H1 (cell line): Measurements from ENCODE around the gene ZNF106. TPM values are rescaled to one million over a fixed set of nuclear protein-coding genes. Genes with fewer than 3 reads are reported as not detected.

ENCODE experiments used
- CTCF ChIA-PET: fragments of 300-600 bp; sonication (Branson Sonifier 250); formaldehyde crosslinking; loops from one replicate; lab custom pipeline; 2021; ENCODE audit not compliant: partially characterized antibody; lab: Charles Lee
- POLR2A ChIA-PET: fragments of 300-600 bp; sonication (Branson Sonifier 250); formaldehyde crosslinking; loops from one replicate; lab custom pipeline; 2021; ENCODE audit warnings: inconsistent platforms; ENCODE audit not compliant: partially characterized antibody; lab: Charles Lee
- DNase-seq, 2 experiments: peaks; one replicate each; pipeline versions ENCODE4 v3.0.0 to v3.0.0-alpha.2; 2010 to 2022; ENCODE audit warnings: low spot score in 2 of 2, low read depth in 1 of 2, mixed read lengths in 1 of 2
- FAIRE-seq: peaks from 2 replicates; lab custom pipeline; 2011; peaks lifted over from hg19 to GRCh38; lab: Jason Lieb, UNC
- H2AFZ ChIP-seq: 2 replicates; pipeline ENCODE4 v1.8.1; 2012; ENCODE audit warnings: low read length, inconsistent platforms
- H2AK5ac ChIP-seq: 2 replicates; pipeline ENCODE4 v1.6.1; 2013; ENCODE audit warnings: low read depth, low read length
- H2BK120ac ChIP-seq: replicated peaks from 2 replicates; pipeline ENCODE3; 2013; ENCODE audit warnings: low read depth, low read length, inconsistent platforms
- H2BK12ac ChIP-seq: 2 replicates; pipeline ENCODE4 v1.6.1; 2013; ENCODE audit warnings: low read depth, low read length
- H2BK15ac ChIP-seq: 2 replicates; pipeline ENCODE4 v1.6.1; 2013; ENCODE audit warnings: low read length
- H2BK20ac ChIP-seq: 2 replicates; pipeline ENCODE4 v1.6.1; 2013; ENCODE audit warnings: low read length
- H2BK5ac ChIP-seq: 2 replicates; pipeline ENCODE4 v1.6.1; 2013; ENCODE audit warnings: low read depth, low read length
- H3K14ac ChIP-seq: 2 replicates; pipeline ENCODE4 v1.6.1; 2013; ENCODE audit warnings: inconsistent platforms; ENCODE audit not compliant: insufficient read length
- H3K18ac ChIP-seq: 2 replicates; pipeline ENCODE4 v1.6.1; 2013; ENCODE audit warnings: low read length; ENCODE audit errors: extremely low read depth
- H3K23ac ChIP-seq: 2 replicates; pipeline ENCODE4 v1.6.1; 2013; ENCODE audit warnings: inconsistent platforms; ENCODE audit not compliant: insufficient read length
- H3K23me2 ChIP-seq: 2 replicates; pipeline ENCODE4 v1.6.1; 2013; ENCODE audit warnings: low read depth, low read length
- H3K27ac ChIP-seq: 2 replicates; pipeline ENCODE4 v1.6.1; 2011; ENCODE audit warnings: low read depth, low read length, inconsistent platforms
- H3K27me3 ChIP-seq, 4 experiments: replicated peaks in 1 of 4; 1 replicate in 1 of 4; 2 replicates in 3 of 4; pipeline versions ENCODE4 v1.6.1 to v1.8.1; 2011 to 2013; ENCODE audit warnings: low read length in 3 of 4, mild to moderate bottlenecking in 3 of 4, inconsistent platforms in 2 of 4, mixed read lengths in 2 of 4, moderate library complexity in 1 of 4; ENCODE audit not compliant: control insufficient read depth in 3 of 4, insufficient read depth in 3 of 4; ENCODE audit errors: extremely low read depth in 1 of 4
- H3K36me3 ChIP-seq, 4 experiments: 2 replicates each; pipeline versions ENCODE4 v1.6.1 to v1.8.1; 2011 to 2013; ENCODE audit warnings: mild to moderate bottlenecking in 4 of 4, low read length in 3 of 4, moderate library complexity in 2 of 4, control low read depth in 1 of 4, inconsistent platforms in 1 of 4; ENCODE audit not compliant: insufficient read depth in 4 of 4, control insufficient read depth in 2 of 4
- H3K4ac ChIP-seq: replicated peaks from 2 replicates; pipeline ENCODE3; 2013; ENCODE audit warnings: low read length, low read depth, mixed read lengths, inconsistent platforms; ENCODE audit not compliant: insufficient read length
- H3K4me1 ChIP-seq, 4 experiments: replicated peaks in 1 of 4; 1 replicate in 1 of 4; 2 replicates in 3 of 4; pipeline versions ENCODE4 v1.6.1 to v1.8.1; 2011 to 2013; ENCODE audit warnings: low read length in 3 of 4, inconsistent platforms in 2 of 4, mixed read lengths in 1 of 4; ENCODE audit not compliant: insufficient read depth in 4 of 4, control insufficient read depth in 3 of 4
- H3K4me2 ChIP-seq, 2 experiments: 2 replicates each; pipeline versions ENCODE4 v1.6.1 to v1.8.1; 2011 to 2013; ENCODE audit warnings: low read depth in 2 of 2, low read length in 2 of 2, control low read depth in 1 of 2, inconsistent platforms in 1 of 2, mild to moderate bottlenecking in 1 of 2; ENCODE audit not compliant: insufficient read depth in 1 of 2
- H3K4me3 ChIP-seq, 4 experiments: fragments of 200-600, 300-600 bp in 1 of 4; sonication (generic), shearing (Covaris generic), sonication (Bioruptor Twin) in 1 of 4; 2 replicates each; pipeline versions ENCODE4 v1.5.1 to v1.8.1; 2011 to 2016; ENCODE audit warnings: low read length in 4 of 4, low read depth in 3 of 4, control low read depth in 2 of 4, inconsistent platforms in 2 of 4, mild to moderate bottlenecking in 2 of 4, mixed read lengths in 1 of 4, moderate library complexity in 1 of 4; ENCODE audit not compliant: insufficient read depth in 2 of 4; ENCODE audit errors: extremely low read depth in 1 of 4
- H3K56ac ChIP-seq: replicated peaks from 2 replicates; pipeline ENCODE3; 2013; ENCODE audit warnings: low read depth, mild to moderate bottlenecking, mixed read lengths, low read length, inconsistent platforms; ENCODE audit not compliant: insufficient read length
- H3K79me1 ChIP-seq: 2 replicates; pipeline ENCODE4 v1.6.1; 2013; ENCODE audit warnings: low read depth, low read length, control low read depth
- H3K79me2 ChIP-seq, 2 experiments: 2 replicates each; pipeline versions ENCODE4 v1.6.1 to v1.8.1; 2012 to 2013; ENCODE audit warnings: low read length in 2 of 2, mild to moderate bottlenecking in 2 of 2, inconsistent platforms in 1 of 2; ENCODE audit not compliant: insufficient read depth in 2 of 2, control insufficient read depth in 1 of 2
- H3K9ac ChIP-seq, 4 experiments: replicated peaks in 1 of 4; 1 replicate in 1 of 4; 2 replicates in 3 of 4; pipeline versions ENCODE4 v1.6.1 to v1.8.1; 2011 to 2013; ENCODE audit warnings: low read depth in 3 of 4, low read length in 3 of 4, control low read depth in 2 of 4, mild to moderate bottlenecking in 2 of 4, moderate library complexity in 2 of 4, inconsistent platforms in 1 of 4; ENCODE audit errors: extremely low read depth in 1 of 4
- H3K9me3 ChIP-seq, 2 experiments: 2 replicates each; pipeline versions ENCODE4 v1.6.1 to v1.8.1; 2012 to 2013; ENCODE audit warnings: mild to moderate bottlenecking in 2 of 2, moderate library complexity in 2 of 2, control low read depth in 1 of 2, inconsistent platforms in 1 of 2, low read depth in 1 of 2, low read length in 1 of 2, mixed read lengths in 1 of 2; ENCODE audit not compliant: insufficient read depth in 2 of 2
- H4K20me1 ChIP-seq, 2 experiments: replicated peaks in 1 of 2; 2 replicates each; pipeline versions ENCODE3 to v1.8.1; 2011 to 2013; ENCODE audit warnings: inconsistent platforms in 2 of 2, low read length in 2 of 2, mild to moderate bottlenecking in 1 of 2; ENCODE audit not compliant: insufficient read depth in 2 of 2, control insufficient read depth in 1 of 2
- H4K5ac ChIP-seq: 2 replicates; pipeline ENCODE4 v1.6.1; 2013; ENCODE audit warnings: low read length, low read depth, mixed read lengths, inconsistent platforms; ENCODE audit not compliant: insufficient read length
- H4K8ac ChIP-seq: 2 replicates; pipeline ENCODE4 v1.8.0; 2013; ENCODE audit warnings: mild to moderate bottlenecking, moderate library complexity, low read length, inconsistent platforms; ENCODE audit not compliant: insufficient read depth; ENCODE audit errors: extremely low read depth
- H4K91ac ChIP-seq: replicated peaks from 2 replicates; pipeline ENCODE3; 2013; ENCODE audit warnings: low read length, mixed read lengths, inconsistent platforms; ENCODE audit not compliant: insufficient read length
- ATF3 ChIP-seq: IDR thresholded peaks from 2 replicates; pipeline ENCODE4 v1.6.1; 2011; ENCODE audit warnings: low read depth, mild to moderate bottlenecking, low read length; ENCODE audit not compliant: insufficient read depth
- CBX8 ChIP-seq: fragments of 300-800, 300-1000 bp; sonication (generic); IDR thresholded peaks from 2 replicates; pipeline ENCODE4 v1.7.1; 2016; ENCODE audit warnings: low read depth, low read length, borderline replicate concordance
- CTBP2 ChIP-seq: IDR thresholded peaks from 2 replicates; pipeline ENCODE4 v1.7.0; 2011; ENCODE audit warnings: borderline replicate concordance, mild to moderate bottlenecking, moderate library complexity, mixed read lengths, low read length; ENCODE audit not compliant: insufficient read depth, insufficient read length
- EP300 ChIP-seq, 2 experiments: IDR thresholded peaks; 1 replicate in 1 of 2; 2 replicates in 1 of 2; pipeline ENCODE4 v1.6.1; 2011 to 2012; ENCODE audit warnings: low read depth in 2 of 2, low read length in 2 of 2, mild to moderate bottlenecking in 2 of 2, borderline replicate concordance in 1 of 2, inconsistent platforms in 1 of 2, moderate library complexity in 1 of 2
- JUN ChIP-seq: IDR thresholded peaks from 2 replicates; pipeline ENCODE4 v1.6.1; 2011; ENCODE audit warnings: low read depth, mild to moderate bottlenecking, improper control_type of control experiment, low read length
- RFX5 ChIP-seq: IDR thresholded peaks from 2 replicates; pipeline ENCODE4 v1.6.1; 2011; ENCODE audit warnings: low read depth, low read length, improper control_type of control experiment, borderline replicate concordance
- RNF2 ChIP-seq: fragments of 200-900, 300-1000 bp; sonication (generic); IDR thresholded peaks from 2 replicates; pipeline ENCODE4 v1.7.1; 2016; ENCODE audit warnings: borderline replicate concordance, low read depth, mild to moderate bottlenecking, antibody characterized with exemption, low read length; ENCODE audit not compliant: poor library complexity, severe bottlenecking; ENCODE audit errors: missing control alignments
- SP4 ChIP-seq: IDR thresholded peaks from 2 replicates; pipeline ENCODE4 v1.6.1; 2012; ENCODE audit warnings: low read length, inconsistent platforms
- YY1 ChIP-seq: IDR thresholded peaks from 2 replicates; pipeline ENCODE4 v1.6.1; 2011; ENCODE audit warnings: low read depth, mild to moderate bottlenecking, low read length
- WGBS, 2 experiments: shearing (Covaris generic) in 1 of 2; methylation state at CpG; one replicate each; pipeline versions ENCODE4 v1.1.6 to v1.1.7; 2013 to 2015; ENCODE audit warnings: low lambda C conversion rate in 2 of 2, mixed read lengths in 2 of 2, inconsistent platforms in 1 of 2, low coverage in 1 of 2, missing lambda C conversion rate in 1 of 2; ENCODE audit not compliant: insufficient replicate concordance in 2 of 2, insufficient coverage in 1 of 2, insufficient read length in 1 of 2; ENCODE audit errors: extremely low coverage in 1 of 2, missing lambda C conversion rate in 1 of 2; 5-methylcytosine and 5-hydroxymethylcytosine counted together
- polyA plus RNA-seq, 7 experiments: library from polyadenylated mRNA; depleted of rRNA in 3 of 7; stranded (reverse) in 5 of 7; unstranded in 2 of 7; fragments of >200 nt in 5 of 7; fragments of 200-250 nt in 2 of 7; gene quantifications; 1 replicate in 5 of 7; 2 replicates in 1 of 7; 4 replicates in 1 of 7; pipeline versions ENCODE4 v1.2.1 to v1.2.3, GENCODE V29; 2011 to 2013; ENCODE audit warnings: missing spikeins in 2 of 7, mixed read lengths in 2 of 7
- total RNA-seq: library from RNA; stranded (reverse); fragmentation: NEBNext Ultra II Directional; extraction: Animal tissue kit (Norgen Biotek cat#: 25700); gene quantifications from 2 replicates; pipeline ENCODE4 v1.2.1, GENCODE V29; 2021

The ZNF106 gene
- total and polyA plus RNA-seq, 2 of the 8 experiments (the other 6 are each of a cell fraction or from before 2014, with no cell fraction given), result 18.2 to 62.0 TPM

DNA sequence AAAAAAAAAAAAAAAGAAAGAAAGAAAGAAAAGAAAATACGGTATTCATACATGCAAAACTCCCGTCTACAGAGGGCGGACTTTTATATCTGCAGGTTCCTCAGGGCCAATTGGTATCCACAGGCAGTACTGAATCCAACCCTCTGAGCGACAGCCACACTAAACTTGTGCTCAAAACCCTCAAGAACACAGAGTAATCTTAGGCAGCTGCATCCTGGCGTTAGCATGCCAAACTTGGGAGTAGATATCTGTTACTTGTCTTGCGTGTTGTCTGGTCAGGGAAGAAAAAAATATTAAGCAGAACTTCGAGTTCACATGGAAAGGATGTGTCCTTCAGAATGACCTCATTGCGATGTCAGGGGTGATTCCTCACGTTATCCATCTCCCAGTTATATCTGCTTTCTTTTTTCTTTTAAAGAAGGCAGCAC is 17.3 kb upstream of the ZNF106 start:
- ChIA-PET CTCF (interaction anchor here (0.6 kb wide), 1 partner anchor 123 kb away, joined by 3 read pairs; no protein-coding TSS in a partner anchor), POLR2A (no interaction called here)
- TF ChIP-seq RNF2, result no peak
- no peak for TF ChIP-seq CTBP2
- no peak for TF ChIP-seq CBX8
- TF ChIP-seq RFX5, result no peak
- TF ChIP-seq SP4, result no peak
- TF ChIP-seq YY1, result no peak
- TF ChIP-seq ATF3, result no peak
- no peak for TF ChIP-seq EP300 (IDR thresholded peaks at IDR 0.05; ENCODE audit: borderline replicate concordance in 1 of 2, low read depth in 2 of 2, low read length in 2 of 2)
- TF ChIP-seq JUN, result no peak

More for the DNA sequence above, 17.3 kb upstream of the ZNF106 start:
- Histone ChIP-seq H4K91ac (no peak overlapping the region), H3K79me2 (peaks cover 0 to 20% of the 10 kb centered on the region in 2 experiments; a peak in 1 of 4 replicates), H2BK120ac (no peak overlapping the region), H3K56ac (no peak overlapping the region), H2BK12ac (no peak overlapping the region), H3K79me1 (peaks cover 5% of the 10 kb centered on the region), H3K4me3 (no peak overlapping the region), H4K20me1 (peaks cover 0 to 2% of the 10 kb centered on the region in 2 experiments), H2AFZ (no peak overlapping the region), H3K9me3 (no peaks in the 10 kb centered on the region), H3K36me3 (peaks cover 0 to 6% (median under 1%) of the 10 kb centered on the region in 4 experiments; a peak in 2 of 8 replicates), H2BK5ac (no peak overlapping the region), H4K8ac (no peak overlapping the region), H3K23me2 (no peaks in the 10 kb centered on the region), H3K14ac (no peak overlapping the region), H3K27me3 (no peaks in the 10 kb centered on the region), H3K4ac (no peak overlapping the region), H2BK15ac (no peak overlapping the region), H3K23ac (no peak overlapping the region), H2BK20ac (no peak overlapping the region), H3K9ac (no peak overlapping the region), H3K4me1 (no peaks in the 10 kb centered on the region), H4K5ac (no peak overlapping the region), H2AK5ac (no peak overlapping the region), H3K27ac (no peak overlapping the region), H3K4me2 (no peak overlapping the region), H3K18ac (no peak overlapping the region)
- FAIRE-seq, result no peak
- 91% methylated on average over 9 of the region's 9 CpGs; no CpG with 5 or more reads in 1 of the 2 experiments for WGBS, 2 experiments
- no peak for DNase-seq
